Testis (tissue), 3 donors: Measurements from ENCODE around the gene TBX18. TPM values are rescaled to one million over a fixed set of nuclear protein-coding genes. Genes with fewer than 3 reads are reported as not detected.

Experiments
- DNase-seq: peaks from one replicate; pipeline ENCODE4 v3.0.0-alpha.2; 2019
- H3K27ac ChIP-seq, 2 donors: fragments of 200-600 bp; sonication (generic); one replicate each; pipeline ENCODE4 v1.5.1; 2019
- H3K27me3 ChIP-seq: fragments of 200-600 bp; sonication (generic); one replicate; pipeline ENCODE4 v1.5.1; 2019
- H3K36me3 ChIP-seq: fragments of 200-600 bp; sonication (generic); one replicate; pipeline ENCODE4 v1.5.1; 2017; ENCODE audit warnings: low read depth; ENCODE audit errors: missing control alignments
- H3K4me1 ChIP-seq: fragments of 200-600 bp; sonication (generic); one replicate; pipeline ENCODE4 v1.5.1; 2019
- H3K4me3 ChIP-seq, 2 donors: fragments of 200-600 bp; sonication (generic); one replicate each; pipeline ENCODE4 v1.5.1; 2017 to 2019
- H3K9me3 ChIP-seq: fragments of 200-600 bp; sonication (generic); one replicate; pipeline ENCODE4 v1.5.1; 2017
- CTCF ChIP-seq, 3 experiments: fragments of 450-650 bp in 2 of 3; fragments of 200-600 bp in 1 of 3; sonication (generic) in 1 of 3; IDR thresholded peaks; one replicate each; pipeline ENCODE4 v1.5.1; 2016 to 2019; ENCODE audit warnings: antibody characterized with exemption in 3 of 3, mild to moderate bottlenecking in 2 of 3, moderate library complexity in 1 of 3
- POLR2A ChIP-seq: fragments of 450-650 bp; IDR thresholded peaks from one replicate; pipeline ENCODE4 v1.6.1; 2017; ENCODE audit warnings: antibody characterized with exemption, mild to moderate bottlenecking, moderate library complexity
- WGBS, 2 donors: methylation state at CpG; one replicate each; pipeline ENCODE4 v1.1.5; 2018; 5-methylcytosine and 5-hydroxymethylcytosine counted together
- intact Hi-C: fragments of 100-400 bp; cut with DNase I; formaldehyde crosslinking; loops from one replicate; pipeline ENCODE4 v1.15.1; 2023; ENCODE audit warnings: low total_unique reads
- polyA plus RNA-seq: library from polyadenylated mRNA; stranded (reverse); fragments of 350-450 nt; fragmentation: Illumina TruSeq; extraction: RNeasy Lipid Tissue Mini Kit (QIAGEN cat#74804); gene quantifications from one replicate; pipeline ENCODE4 v1.2.3, GENCODE V29; 2014; ENCODE audit warnings: low read depth, low replicate concordance; ENCODE audit not compliant: insufficient read depth
- total RNA-seq, 2 donors: library from RNA; depleted of rRNA; stranded (reverse); fragments of >200 nt; gene quantifications; one replicate each; pipeline ENCODE4 v1.2.3, GENCODE V29; 2016

TBX18 gene
- total and polyA plus RNA-seq, 3 donors from 2014 or later, result 3.9 to 10.0 (median 4.6) TPM

GRCh38 chr6:84774985-84775284 is 10.5 kb upstream of the TBX18 start:
- Histone ChIP-seq H3K27me3 (peaks cover 3% of the 10 kb centered on the region), H3K4me1 (peaks cover 4% of the 10 kb centered on the region), H3K4me3 (peak overlapping the region; percentile 53 to 58), H3K9me3 (no peaks in the 10 kb centered on the region), H3K36me3 (no peaks in the 10 kb centered on the region), H3K27ac (peak overlapping the region in 1 of 2 donors; percentile 50)
- WGBS, 2 donors, result 22 to 40% methylated on average over 11 to 14 of the region's 14 CpGs
- DNase-seq, result no peak
- intact Hi-C loops, result no loop called here
- TF ChIP-seq POLR2A (no peak), CTCF (IDR thresholded peaks at IDR 0.05) (no peak)

GRCh38 chr6:84774157-84774984 is 10.0 kb upstream of the TBX18 start:
- TF ChIP-seq POLR2A, result no peak
- peak; percentile 37 to 43 (median 41) for TF ChIP-seq CTCF (IDR thresholded peaks at IDR 0.05)
- Histone ChIP-seq H3K27ac (peak overlapping the region; percentile 22 to 50), H3K27me3 (peaks cover 3% of the 10 kb centered on the region), H3K4me3 (peak overlapping the region; percentile 53 to 58), H3K4me1 (peaks cover 4% of the 10 kb centered on the region), H3K36me3 (no peaks in the 10 kb centered on the region), H3K9me3 (no peaks in the 10 kb centered on the region)
- 2 to 20% methylated on average over 1 to 66 of the region's 79 CpGs for WGBS, 2 donors
- peak; percentile 69 for DNase-seq
- intact Hi-C loops, result no loop called here

GRCh38 chr6:84773431-84774156 is 9.2 kb upstream of the TBX18 start:
- H3K9me3 ChIP-seq, result no peaks in the 10 kb centered on the region
- peak; percentile 69 for DNase-seq
- H3K36me3 ChIP-seq, result no peaks in the 10 kb centered on the region
- peak overlapping the region; percentile 22 to 50 for H3K27ac ChIP-seq
- peaks cover 3% of the 10 kb centered on the region for H3K27me3 ChIP-seq
- intact Hi-C loops, result no loop called here
- peak overlapping the region; percentile 53 to 58 for H3K4me3 ChIP-seq
- H3K4me1 ChIP-seq, result peaks cover 4% of the 10 kb centered on the region
- WGBS, 2 donors, result 1 to 4% methylated on average over 30 to 59 of the region's 69 CpGs
- TF ChIP-seq CTCF (IDR thresholded peaks at IDR 0.05) (no peak), POLR2A (no peak)

- intact Hi-C loops, result no loop called here
- Histone ChIP-seq H3K9me3 (no peaks in the 10 kb centered on the region), H3K27me3 (peaks cover 3% of the 10 kb centered on the region), H3K27ac (peak overlapping the region; percentile 22 to 50), H3K4me3 (peak overlapping the region; percentile 53 to 58), H3K36me3 (no peaks in the 10 kb centered on the region), H3K4me1 (peaks cover 4% of the 10 kb centered on the region)
- whole genome bisulfite sequencing, 2 donors, result 5 to 6% methylated on average over 12 to 14 of the region's 14 CpGs
- no peak for DNase-seq
- TF ChIP-seq CTCF (IDR thresholded peaks at IDR 0.05) (no peak), POLR2A (no peak)
These were observed 8.7 kb upstream of the TBX18 start for GRCh38 chr6:84773133-84773430.
